Measurements from ENCODE around the gene TDO2.
"Not testable (repeated sequence)": the region's sequence is repeated elsewhere in the genome, so short reads cannot be mapped to it uniquely, and the experiment has no call there.

Gene TDO2

DNA sequence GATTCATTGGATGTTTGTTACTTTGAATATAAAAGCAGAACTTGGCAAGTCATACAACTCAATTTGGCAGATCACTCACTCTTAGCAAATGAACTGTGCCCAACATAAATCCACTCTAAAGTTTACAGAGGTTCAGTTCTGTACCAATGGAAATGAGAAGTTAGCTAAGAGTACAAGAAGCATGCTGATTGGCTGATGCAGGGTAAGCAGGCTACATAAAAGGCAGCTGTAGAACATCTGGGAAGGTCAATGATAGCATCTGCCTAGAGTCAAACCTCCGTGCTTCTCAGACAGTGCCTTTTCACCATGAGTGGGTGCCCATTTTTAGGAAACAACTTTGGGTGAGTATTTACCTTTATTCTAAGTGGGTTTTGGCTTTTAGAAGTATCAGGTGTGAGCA, at the start of gene TDO2:
Gene TDO2 (plus strand): TSS at position 244 of the 400 bp plus-strand sequence. CDS start 63 bp downstream, at position 307.
- no peak for FAIRE-seq
- DNase-seq (ENCODE audit: extremely low spot score, insufficient read length, low read depth), result no peak

DNA sequence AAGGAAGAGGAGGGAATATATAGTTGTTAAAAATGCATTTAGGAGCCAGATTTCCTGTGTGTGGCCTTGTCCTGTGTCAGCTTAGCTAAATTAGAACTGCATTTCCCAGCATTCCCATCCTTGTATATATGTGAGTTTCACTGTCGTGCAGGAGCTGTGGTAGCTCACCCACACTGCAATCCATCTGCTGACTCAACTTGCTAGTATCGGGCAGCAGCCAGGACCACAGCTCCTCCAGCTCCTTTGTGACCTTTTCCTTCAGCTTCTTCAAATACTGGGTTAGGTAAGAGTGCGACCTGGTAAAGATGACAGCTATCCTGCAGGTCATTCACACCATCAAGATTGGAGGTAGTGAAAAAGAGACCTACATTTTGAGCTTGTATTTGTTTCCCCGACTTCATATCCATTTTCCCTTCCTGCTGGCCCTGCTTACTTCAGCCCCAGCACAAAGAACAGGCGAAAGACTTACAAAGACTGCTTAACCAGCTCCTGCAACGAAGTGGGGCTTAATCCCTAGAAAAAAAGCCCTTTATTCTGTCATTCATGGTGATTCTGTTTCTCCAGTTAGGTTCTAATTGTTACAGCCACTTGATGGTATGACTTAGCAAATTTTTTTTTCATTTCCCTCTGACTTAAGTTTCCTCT, 48.8 kb upstream of the TDO2 start:
- no peak for DNase-seq (ENCODE audit: extremely low spot score, insufficient read length, low read depth)
- FAIRE-seq, result no peak

DNA sequence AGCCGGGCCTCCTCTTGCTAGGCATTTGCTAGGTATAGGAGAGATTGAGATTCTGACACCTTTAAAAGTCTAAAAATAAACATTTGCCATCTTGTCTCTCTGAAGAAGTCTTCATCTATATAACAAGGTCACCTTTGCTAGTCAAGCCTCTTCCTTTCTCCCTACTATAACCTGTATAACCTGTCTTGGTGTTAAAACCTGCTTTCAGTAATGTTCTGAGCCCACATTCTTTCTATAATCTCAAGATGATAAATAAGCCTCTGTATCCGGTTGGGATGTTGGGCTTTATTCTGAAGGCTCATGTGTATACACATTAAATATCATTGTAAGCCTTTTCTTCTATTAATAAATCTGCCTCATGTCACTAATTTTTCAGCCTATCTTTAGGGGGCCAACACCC, 47.6 kb upstream of the TDO2 start:
- DNase-seq (ENCODE audit: extremely low spot score, insufficient read length, low read depth) (no peak), FAIRE-seq (no peak)

DNA sequence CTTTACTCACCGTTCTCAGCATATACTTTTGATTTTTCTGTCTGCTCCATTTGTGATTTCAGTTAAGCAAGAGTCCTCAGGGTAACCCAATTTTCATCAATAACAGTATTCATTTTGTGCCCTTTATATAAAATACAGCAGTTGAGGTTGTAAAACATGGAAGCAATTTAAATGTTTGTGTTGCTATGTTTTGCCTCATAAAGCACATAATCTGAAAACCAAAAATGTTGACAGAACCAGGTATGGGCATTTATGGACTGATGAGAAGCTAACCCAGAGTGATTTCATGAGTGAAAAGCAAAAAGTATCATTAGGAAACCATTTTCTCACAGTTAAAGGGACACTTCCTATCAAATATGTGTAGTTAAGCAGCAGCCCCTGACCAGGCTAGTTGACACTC, 37.3 kb upstream of the TDO2 start, which contains the start of gene ASIC5:
Gene ASIC5 (minus strand): TSS at position 101 of the 400 bp plus-strand sequence. CDS start 51 bp downstream, at position 50.
- DNase-seq (ENCODE audit: extremely low spot score, insufficient read length, low read depth) (no peak), FAIRE-seq (no peak)

DNA sequence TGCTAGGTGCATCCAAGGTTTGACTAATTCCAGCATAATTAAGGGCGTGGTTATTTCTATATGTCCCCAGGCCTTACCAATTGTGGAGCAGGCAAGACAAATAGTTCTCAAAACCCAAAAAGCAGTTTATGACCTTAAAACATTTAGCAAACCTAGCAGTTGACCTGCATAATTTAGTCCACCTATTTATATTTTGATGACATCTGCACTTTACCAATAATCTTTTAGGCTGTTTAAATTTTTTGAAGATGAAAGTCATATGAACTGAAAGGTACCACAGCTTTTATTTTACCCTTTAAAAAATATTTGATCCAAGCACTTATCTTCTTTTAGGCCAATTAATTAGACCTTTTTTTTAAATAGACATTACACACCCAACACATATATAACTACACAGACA, 27.6 kb upstream of the TDO2 start:
- DNase-seq (ENCODE audit: extremely low spot score, insufficient read length, low read depth), result no peak

DNA sequence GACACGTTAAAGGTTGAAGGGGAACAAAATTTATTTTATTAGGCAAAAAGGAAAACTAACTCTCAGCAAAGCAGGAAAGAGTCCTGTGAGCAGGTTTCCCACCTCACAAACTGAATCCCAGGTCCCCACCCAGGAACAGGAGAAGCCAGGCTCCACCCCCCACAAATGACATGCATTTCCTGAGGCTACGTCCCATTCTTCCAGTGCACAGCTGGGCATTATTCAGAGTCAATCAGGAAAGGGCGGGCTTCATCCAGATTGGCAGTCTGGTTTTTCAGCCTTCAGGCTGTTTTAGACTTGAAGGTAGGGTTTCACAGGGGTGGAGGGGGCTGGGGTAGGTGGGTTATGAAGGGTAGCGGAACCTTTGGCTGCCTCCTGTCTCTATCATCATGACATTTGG, 25.5 kb upstream of the TDO2 start:
- DNase-seq (ENCODE audit: extremely low spot score, insufficient read length, low read depth) (no peak), FAIRE-seq (no peak)

More for the DNA sequence above, 27.6 kb upstream of the TDO2 start:
- no peak for FAIRE-seq

DNA sequence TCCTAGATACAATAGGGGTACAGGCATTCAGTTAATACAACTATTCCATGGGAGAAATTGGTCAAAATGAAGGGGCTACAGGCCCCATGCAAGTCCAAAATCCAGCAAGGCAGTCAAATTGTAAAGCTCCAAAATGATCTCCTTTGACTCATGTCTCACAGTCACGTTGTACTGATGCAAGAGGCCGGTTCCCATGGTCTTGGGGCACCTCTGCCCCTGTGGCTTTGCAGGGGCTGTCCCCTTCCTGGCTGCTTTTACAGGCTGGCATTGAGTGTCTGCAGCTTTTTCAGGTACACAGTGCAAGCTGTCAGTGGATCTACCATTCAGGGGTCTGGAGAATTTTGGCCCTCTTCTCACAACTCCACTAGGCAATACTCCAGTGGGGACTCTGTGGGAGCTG, 24.9 kb upstream of the TDO2 start:
- DNase-seq (ENCODE audit: extremely low spot score, insufficient read length, low read depth), result no peak

DNA sequence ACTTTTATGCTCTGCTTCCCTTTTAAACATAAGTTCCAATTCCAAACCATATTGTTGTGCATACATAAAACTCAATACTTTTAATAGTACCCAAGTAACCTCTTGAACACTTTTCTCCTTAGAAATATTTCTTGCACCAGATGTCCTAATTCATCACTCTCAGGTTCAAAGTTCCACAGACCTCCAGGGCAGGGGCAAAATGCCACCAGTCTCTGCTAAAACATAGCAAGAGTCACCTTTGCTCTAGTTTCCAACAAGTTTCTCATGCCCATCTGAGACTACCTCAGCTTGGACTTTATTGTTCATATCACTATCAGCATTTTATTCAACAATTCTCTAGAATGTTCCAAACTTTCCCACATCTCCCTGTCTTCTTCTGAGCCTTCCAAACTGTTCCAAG, 23.7 kb upstream of the TDO2 start:
- DNase-seq (ENCODE audit: extremely low spot score, insufficient read length, low read depth) (no peak), FAIRE-seq (no peak)

More for the DNA sequence above, 24.9 kb upstream of the TDO2 start:
- no peak for FAIRE-seq

DNA sequence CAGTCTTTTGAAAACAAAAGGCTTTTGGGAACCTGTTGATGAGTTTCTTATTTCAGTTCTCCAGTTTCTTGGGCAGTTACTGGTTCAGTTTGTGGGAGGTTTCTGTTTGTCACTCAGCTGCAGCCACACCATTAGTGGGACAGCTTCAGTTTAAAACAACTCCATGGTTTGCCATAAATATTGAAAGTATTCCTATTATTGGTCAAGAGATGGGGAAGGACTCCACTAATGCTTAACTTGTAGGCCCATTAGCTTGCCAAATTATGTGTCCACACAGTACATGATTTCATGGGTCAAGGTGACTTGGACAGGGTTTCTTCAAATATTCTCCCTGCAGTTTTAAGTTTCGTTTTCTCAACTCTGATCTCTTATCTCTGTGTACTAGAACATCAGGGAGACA, 21.9 kb upstream of the TDO2 start:
- DNase-seq (ENCODE audit: extremely low spot score, insufficient read length, low read depth) (no peak), FAIRE-seq (peak; percentile 15)

DNA sequence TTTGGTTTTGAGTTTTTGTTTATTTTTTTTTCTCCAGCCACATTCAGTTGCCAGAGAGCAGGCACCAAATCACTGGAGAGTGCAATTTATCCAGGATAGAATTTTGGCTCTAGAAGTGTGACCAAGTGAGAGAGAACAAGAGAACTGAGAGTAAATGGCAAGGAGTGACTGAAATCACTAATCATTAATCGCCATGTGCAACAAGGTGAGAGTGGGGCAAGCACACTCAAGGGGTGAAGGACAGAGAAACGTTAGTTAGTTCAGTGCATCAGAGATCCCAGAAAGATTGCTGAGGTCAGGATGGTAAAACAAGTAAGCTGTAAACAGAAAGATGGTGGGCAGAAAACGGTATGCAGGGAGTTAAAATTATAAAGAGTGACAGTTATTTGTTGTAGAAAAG, 19.6 kb upstream of the TDO2 start:
- FAIRE-seq, result no peak
- DNase-seq (ENCODE audit: extremely low spot score, insufficient read length, low read depth), result no peak

DNA sequence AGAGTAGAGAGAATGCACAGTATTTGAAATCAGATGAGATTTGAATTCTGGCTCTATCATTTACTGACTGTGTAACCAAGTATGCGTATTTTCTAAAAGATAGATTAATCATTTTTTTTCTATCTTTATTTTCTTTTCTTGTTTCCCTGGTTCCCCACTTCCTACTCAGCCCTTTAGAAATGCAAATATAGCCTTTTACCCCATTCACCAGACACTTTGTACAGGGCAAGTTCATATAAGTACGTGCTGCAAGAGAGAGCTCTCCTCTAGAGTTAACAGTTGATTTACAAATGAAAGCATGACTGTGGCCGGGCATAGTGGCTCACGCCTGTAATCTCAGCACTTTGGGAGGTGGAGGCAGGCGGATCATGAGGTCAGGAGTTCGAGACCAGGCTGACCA, 17.8 kb upstream of the TDO2 start:
- FAIRE-seq (no peak), DNase-seq (ENCODE audit: extremely low spot score, insufficient read length, low read depth) (no peak)

DNA sequence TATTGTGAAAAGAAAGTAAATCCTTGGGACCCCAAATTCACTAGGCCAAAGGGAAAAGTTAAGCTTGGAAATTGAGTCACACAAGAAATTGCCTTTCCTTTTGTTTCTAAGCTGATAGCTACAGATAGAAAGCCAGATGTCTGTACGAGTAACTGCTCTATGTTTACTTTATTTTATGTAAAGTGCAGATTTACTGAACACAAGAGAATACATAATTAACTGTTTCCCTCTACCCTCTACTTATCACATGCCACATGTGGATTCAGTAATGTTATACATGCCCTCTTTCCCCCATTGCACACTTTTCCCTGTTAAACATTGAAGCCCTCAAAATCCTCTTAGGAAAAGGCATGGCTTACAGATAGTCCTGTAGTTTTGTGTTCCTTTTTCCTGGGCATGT, 16.5 kb upstream of the TDO2 start:
- FAIRE-seq, result no peak
- DNase-seq (ENCODE audit: extremely low spot score, insufficient read length, low read depth), result no peak

DNA sequence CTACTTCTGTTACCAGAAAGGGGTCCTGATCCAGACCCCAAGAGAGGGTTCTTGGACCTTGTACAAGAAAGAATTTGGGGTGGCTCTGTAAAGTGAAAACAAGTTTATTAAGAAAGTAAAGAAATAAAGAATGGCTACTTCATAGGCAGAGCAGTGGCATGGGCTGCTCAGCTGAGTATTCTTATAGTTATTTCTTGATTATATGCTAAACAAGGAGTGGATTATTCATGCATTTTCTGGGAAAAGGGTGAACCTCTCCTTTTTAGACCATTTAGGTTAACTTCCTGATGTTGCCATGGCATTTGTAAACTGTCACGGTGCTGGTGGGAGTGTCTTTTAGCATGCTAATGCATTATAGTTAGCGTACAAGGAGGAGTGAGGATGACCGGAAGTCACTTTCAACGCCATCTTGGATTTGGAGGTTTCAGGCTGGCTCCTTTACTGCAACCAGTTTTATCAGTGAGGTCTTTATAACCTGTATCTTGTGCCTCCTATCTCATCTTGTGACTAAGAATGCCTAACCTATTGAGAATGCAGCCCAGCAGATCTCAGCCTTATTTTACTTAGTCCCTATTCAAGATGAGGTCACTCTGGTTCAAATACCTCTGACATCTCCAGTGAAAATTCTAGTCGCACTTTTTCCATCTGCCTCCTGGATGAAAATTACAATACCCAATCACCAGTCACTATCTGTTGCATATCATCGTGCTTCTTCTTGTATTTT, 15.5 kb upstream of the TDO2 start:
- no peak for DNase-seq (ENCODE audit: extremely low spot score, insufficient read length, low read depth)
- no peak for FAIRE-seq

DNA sequence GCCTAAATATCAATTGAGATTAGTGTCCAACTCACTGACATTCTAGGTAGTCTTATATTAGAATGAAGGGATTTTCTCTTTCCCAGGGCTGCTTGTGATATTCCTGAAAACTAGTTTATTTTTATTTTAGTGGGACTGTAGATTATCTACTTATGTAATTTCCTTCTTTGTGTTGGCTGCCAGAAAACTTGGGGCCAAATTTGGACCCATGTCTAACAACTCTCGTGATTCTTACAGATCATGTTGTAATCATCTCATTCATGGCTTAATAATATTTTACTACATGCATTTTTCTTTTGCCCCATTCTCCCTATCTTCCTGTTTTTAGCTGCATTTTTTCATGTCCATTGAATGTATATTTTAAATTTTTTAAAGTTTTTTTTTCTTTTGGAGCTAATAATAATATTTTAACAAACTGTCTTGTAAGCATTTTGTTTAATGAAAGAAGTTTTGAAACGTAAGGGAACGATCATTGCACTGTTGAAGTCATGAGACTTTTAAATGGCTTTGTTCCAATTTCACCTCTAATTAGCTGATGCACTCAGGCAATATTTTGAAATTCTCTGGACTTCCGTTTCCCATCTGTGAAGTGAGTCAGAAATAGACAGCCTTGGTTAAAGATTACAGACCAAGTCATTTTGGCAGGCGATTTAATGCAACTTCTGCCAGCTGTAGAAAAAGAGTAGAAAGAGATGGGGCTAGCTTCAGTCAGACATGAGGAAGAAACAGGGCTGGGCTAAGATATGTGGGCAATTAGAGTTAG, 14.3 kb upstream of the TDO2 start:
- FAIRE-seq (peak; percentile 78), DNase-seq (ENCODE audit: extremely low spot score, insufficient read length, low read depth) (peak; percentile 9)

DNA sequence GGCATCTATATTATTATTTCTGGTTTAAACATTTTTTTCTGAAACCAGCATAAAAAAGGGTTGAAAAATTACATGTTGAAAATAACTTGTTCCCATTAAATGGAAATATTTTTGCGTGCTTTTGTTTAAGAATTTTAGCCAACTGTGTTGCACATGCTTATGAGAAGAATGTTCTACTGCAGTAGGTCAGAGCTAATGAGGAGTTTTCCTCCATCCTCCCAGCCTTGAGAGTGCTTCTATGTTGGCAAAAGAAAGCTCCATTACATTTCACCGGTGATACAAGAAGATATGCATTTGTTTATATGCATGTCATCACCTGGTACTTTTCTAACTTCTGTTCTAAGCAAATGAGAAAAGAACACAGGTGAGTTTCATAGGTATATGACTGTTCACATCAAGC, 13.6 kb upstream of the TDO2 start:
- FAIRE-seq, result no peak
- no peak for DNase-seq (ENCODE audit: extremely low spot score, insufficient read length, low read depth)

DNA sequence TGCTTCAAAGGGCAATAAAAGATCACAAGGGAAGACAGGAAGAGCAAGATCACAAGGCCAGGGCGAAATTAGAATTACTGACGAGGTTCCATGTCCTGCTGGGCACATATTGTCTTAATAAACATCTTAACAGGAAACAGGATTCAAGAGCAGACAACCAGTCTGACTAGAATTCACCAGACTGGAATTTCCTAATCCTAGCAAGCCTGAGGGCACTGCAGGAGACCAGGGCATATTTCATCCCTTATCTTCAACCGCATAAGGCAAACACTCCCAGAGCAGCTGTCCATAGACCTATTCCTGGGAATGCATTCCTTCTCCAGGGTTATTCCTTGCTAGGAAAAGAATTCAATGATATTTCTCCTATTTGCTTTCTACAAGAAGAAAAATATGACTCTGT, 12.4 kb upstream of the TDO2 start:
- no peak for FAIRE-seq

DNA sequence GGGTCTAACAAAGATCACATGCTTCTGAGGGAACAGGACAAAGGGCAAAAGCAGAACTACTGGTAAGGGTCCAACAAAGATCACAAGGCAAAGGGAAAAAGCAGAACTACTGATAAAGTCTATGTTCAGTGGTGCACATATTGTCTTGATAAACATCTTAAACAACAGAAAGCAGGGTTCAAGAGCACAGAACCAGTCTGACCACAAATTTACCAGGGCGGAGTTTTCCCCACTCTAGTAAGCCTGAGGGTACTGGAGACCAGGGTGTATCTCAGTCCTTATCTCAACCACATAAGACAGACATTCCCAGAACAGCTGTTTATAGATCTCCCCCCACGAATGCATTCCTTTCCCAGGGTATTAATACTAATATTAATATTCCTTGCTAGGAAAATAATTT, 5.1 kb upstream of the TDO2 start:
- not testable (repeated sequence) for FAIRE-seq; DNase-seq (ENCODE audit: extremely low spot score, insufficient read length, low read depth)

More for the DNA sequence above, 12.4 kb upstream of the TDO2 start:
- DNase-seq (ENCODE audit: extremely low spot score, insufficient read length, low read depth), result no peak

DNA sequence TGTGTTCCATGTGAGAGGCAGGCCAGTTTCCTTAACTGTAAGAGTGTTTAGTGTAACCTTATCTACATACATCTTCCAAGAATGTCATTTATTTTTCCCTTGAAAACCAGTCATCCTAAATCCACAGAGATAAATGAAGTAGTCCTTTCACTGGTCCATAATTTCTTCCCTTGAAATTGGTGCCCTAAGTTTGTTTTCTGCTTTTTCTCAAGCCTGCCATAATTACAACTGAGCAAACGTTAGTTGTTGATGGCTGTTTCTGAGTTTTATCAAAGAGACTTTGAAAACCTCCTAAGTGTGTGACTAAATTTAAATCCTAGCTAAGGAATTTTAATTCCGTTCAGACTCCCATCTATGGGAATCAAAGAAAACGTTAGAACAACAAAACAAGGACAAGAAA, 3.6 kb upstream of the TDO2 start:
- FAIRE-seq (no peak), DNase-seq (ENCODE audit: extremely low spot score, insufficient read length, low read depth) (no peak)

DNA sequence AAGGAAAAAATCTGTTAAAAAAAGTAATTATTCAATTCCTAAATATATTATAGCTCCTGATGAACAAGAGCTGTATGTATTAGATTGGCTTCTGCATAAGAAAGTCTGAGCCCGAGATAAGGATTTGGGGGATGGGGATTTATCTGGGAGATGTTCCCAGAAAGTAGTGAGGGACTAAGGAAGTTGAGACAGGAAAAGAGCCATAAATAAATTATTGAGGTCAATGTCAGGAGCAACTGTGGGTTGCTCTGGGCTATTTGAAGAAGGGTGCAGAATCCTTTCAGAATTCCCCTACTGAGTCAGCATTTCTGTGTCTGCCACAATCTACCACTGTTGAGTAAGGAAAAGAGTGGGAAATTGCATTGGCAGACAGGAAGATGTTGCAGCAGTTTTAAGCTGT, 3.1 kb upstream of the TDO2 start:
- FAIRE-seq, result no peak
- no peak for DNase-seq (ENCODE audit: extremely low spot score, insufficient read length, low read depth)

DNA sequence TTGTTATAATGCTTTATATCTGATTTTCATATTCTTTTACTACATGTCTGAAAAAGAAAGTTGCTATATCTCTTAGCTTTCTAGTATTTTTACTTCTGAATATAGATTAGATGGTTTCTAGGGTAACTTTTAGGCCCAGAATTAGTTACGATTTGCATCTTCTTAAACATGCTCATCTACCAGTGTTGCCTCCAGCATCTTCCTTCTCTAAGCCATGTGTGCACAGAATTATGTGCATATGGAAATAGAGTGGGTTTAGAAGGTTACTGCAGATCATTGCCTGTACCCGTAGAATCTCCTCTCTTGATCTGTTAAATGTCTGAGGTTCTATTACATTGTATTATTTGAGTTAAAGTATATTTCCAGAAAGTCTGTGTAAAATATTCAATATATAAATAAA, 2.5 kb upstream of the TDO2 start:
- no peak for FAIRE-seq
- no peak for DNase-seq (ENCODE audit: extremely low spot score, insufficient read length, low read depth)

DNA sequence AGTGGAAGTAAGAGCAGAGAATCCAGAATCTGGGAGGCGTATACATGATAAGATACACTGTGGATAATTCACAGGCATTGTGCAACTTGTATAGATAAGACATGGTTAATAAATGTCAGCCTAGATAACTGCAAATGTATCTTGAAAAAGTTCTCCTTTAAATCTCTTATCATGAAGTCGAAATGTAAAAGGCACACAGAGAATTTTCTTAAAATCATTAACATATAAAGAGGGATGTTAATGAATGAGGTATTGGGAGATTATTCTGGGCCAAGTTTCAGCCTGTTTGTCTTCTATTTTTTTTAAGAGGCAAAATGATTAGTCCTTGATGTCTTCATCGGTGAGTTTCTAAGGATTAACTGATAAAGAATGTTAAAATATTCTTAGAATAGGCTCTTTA, 835 bp downstream of the TDO2 start:
- DNase-seq (ENCODE audit: extremely low spot score, insufficient read length, low read depth), result no peak
- FAIRE-seq, result no peak
